SK-N-SH (cell line): ENCODE data around the gene ABCC12.

Experiments used
- GABPA ChIP-seq: IDR thresholded peaks from 2 replicates; pipeline ENCODE4 v1.4.0; 2012; ENCODE audit warnings: low read depth, mild to moderate bottlenecking
- GATA2 ChIP-seq: sonication (generic); formaldehyde crosslinking; IDR thresholded peaks from 2 replicates; pipeline ENCODE4 v1.5.0; 2020; ENCODE audit warnings: mild to moderate bottlenecking, missing genetic modification reagents
- NFIC ChIP-seq: IDR thresholded peaks from 2 replicates; pipeline ENCODE4 v1.4.0; 2012; ENCODE audit warnings: borderline replicate concordance

DNA sequence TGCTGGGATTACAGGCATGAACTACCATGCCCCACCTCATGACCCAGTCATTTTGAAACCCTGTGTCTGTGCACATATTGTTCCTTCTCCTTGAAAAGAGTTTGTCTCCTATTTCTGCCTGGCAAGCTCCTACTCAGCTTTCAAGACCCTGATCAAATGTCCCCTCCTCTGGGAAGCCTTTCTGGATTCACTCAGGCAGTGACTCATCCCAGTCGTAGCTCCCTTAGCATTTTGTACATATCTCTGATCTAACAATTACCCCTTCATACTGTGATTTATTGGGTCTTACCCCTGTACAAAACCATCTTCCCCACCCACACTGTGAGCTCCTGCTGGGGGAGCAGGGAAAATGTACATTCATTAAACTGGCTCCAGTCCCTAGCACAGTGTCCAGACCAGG lies 18.1 kb upstream of the ABCC12 start:
- no peak for TF ChIP-seq NFIC
- TF ChIP-seq GATA2 (CRISPR knock-in tag): no peak
- no peak for TF ChIP-seq GABPA
